ENCODE measurements around the gene ATOX1. TPM values are rescaled to one million over a fixed set of nuclear protein-coding genes. Genes with fewer than 3 reads are reported as not detected.

ATOX1 gene
- total and polyA plus RNA-seq, 2 donors from 2014 or later, result 83.2 to 611 TPM

DNA sequence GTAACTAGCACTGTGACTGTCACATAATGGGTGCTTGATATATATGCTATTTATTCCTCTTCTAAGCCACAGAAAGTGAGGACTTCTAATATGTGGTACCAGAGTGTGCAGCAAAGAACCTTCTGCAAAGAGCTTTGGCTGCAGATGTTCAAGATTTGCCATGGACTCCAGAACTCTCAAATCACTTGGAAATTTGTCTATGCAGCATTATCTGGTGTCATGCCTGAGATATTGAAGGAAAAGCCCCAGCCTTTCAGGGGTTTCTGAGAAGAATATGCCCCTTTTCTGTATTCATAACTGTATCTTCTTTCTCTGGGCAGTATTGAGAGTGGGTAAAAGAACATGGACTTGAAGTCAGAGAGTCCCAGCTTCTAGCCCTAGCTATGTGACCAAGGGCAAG, 8.5 kb upstream of the ATOX1 start:
- TF ChIP-seq, protein P1, sequence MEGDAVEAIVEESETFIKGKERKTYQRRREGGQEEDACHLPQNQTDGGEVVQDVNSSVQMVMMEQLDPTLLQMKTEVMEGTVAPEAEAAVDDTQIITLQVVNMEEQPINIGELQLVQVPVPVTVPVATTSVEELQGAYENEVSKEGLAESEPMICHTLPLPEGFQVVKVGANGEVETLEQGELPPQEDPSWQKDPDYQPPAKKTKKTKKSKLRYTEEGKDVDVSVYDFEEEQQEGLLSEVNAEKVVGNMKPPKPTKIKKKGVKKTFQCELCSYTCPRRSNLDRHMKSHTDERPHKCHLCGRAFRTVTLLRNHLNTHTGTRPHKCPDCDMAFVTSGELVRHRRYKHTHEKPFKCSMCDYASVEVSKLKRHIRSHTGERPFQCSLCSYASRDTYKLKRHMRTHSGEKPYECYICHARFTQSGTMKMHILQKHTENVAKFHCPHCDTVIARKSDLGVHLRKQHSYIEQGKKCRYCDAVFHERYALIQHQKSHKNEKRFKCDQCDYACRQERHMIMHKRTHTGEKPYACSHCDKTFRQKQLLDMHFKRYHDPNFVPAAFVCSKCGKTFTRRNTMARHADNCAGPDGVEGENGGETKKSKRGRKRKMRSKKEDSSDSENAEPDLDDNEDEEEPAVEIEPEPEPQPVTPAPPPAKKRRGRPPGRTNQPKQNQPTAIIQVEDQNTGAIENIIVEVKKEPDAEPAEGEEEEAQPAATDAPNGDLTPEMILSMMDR (IDR thresholded peaks at IDR 0.05; ENCODE audit: borderline replicate concordance, extremely low read depth, insufficient read depth), result no peak
- no peaks in the 10 kb centered on the region for H3K27me3 ChIP-seq (ENCODE audit: control insufficient read depth, insufficient read depth, low read length)
- no peak overlapping the region for H3K4me3 ChIP-seq (ENCODE audit: low read length in 3 of 3)
- FAIRE-seq, result no peak
- H3K4me1 ChIP-seq (ENCODE audit: control insufficient read depth in 2 of 3, insufficient read depth in 2 of 3, low read depth in 1 of 3, low read length in 3 of 3), result no peaks in the 10 kb centered on the region
- no peaks in the 10 kb centered on the region for H3K9me3 ChIP-seq (ENCODE audit: control insufficient read depth in 2 of 3, insufficient read depth in 1 of 3, low read length in 3 of 3)
- no peak overlapping the region for H3K9ac ChIP-seq (ENCODE audit: low read length in 3 of 3)
- H3K36me3 ChIP-seq (ENCODE audit: control insufficient read depth in 2 of 3, insufficient read depth in 3 of 3, low read length in 3 of 3), result no peaks in the 10 kb centered on the region
- intact Hi-C loops (cut with DNase I), result no loop called here
- H3K27ac ChIP-seq (ENCODE audit: low read depth in 2 of 2, low read length in 2 of 2), result no peak overlapping the region
- no peak for DNase-seq

DNA sequence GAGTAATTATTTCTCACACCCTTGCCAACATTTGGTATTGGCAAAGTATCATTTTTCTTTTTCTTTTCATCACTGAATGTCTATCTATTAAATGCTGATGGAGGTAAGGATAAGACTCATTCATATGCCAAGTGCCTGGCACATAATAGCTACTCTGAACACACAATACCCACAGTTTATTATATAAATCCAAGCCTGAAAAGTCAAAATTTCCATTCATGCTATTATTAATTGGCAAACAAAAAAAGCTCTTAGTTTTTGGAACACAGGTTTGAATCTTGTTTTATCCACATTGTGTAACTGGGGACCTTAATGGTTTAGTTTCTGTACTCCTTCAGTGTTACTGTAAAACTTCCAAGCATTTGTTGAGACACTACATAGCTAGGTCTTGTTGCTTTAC, 6.4 kb upstream of the ATOX1 start:
- no peaks in the 10 kb centered on the region for H3K4me1 ChIP-seq (ENCODE audit: control insufficient read depth in 2 of 3, insufficient read depth in 2 of 3, low read depth in 1 of 3, low read length in 3 of 3)
- intact Hi-C loops (cut with DNase I), result no loop called here

DNA sequence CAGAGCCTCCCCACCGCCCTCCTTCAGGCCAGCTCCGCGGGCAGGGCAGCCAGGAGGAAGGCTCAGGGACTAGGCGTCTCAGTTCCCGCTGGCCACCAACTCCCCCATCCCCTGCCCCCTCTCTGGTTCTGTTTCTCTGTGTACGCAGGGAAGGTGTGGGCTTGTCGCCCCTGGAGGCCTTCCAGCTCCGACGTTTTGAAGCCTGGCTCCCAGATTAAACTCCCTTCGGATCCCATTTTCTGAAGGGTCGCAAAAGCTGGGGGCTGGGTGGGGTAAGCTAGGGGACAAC, 346 bp downstream of the ATOX1 start:
- DNase-seq (no peak), FAIRE-seq (no peak)
- Histone ChIP-seq H3K27me3 (ENCODE audit: control insufficient read depth, insufficient read depth, low read length) (no peaks in the 10 kb centered on the region), H3K36me3 (ENCODE audit: control insufficient read depth in 2 of 3, insufficient read depth in 3 of 3, low read length in 3 of 3) (peaks cover 0 to under 1% (median 0%) of the 10 kb centered on the region in 3 donors), H3K4me1 (ENCODE audit: control insufficient read depth in 2 of 3, insufficient read depth in 2 of 3, low read depth in 1 of 3, low read length in 3 of 3) (peaks cover 0 to 23% (median 17%) of the 10 kb centered on the region in 3 donors), H3K27ac (ENCODE audit: low read depth in 2 of 2, low read length in 2 of 2) (peak overlapping the region; percentile 54 to 79), H3K9ac (ENCODE audit: low read length in 3 of 3) (peak overlapping the region; percentile 30 to 90 (median 66)), H3K4me3 (ENCODE audit: low read length in 3 of 3) (peak overlapping the region; percentile 67 to 91 (median 74)), H3K9me3 (ENCODE audit: control insufficient read depth in 2 of 3, insufficient read depth in 1 of 3, low read length in 3 of 3) (no peaks in the 10 kb centered on the region)
- intact Hi-C loops (cut with DNase I), result no loop called here
- TF ChIP-seq, protein P1 (IDR thresholded peaks at IDR 0.05; ENCODE audit: borderline replicate concordance, extremely low read depth, insufficient read depth), result no peak

More for the DNA sequence above, 6.4 kb upstream of the ATOX1 start:
- DNase-seq (no peak), FAIRE-seq (no peak)
- no peaks in the 10 kb centered on the region for H3K27me3 ChIP-seq (ENCODE audit: control insufficient read depth, insufficient read depth, low read length)
- no peak overlapping the region for H3K4me3 ChIP-seq (ENCODE audit: low read length in 3 of 3)
- H3K36me3 ChIP-seq (ENCODE audit: control insufficient read depth in 2 of 3, insufficient read depth in 3 of 3, low read length in 3 of 3), result no peaks in the 10 kb centered on the region
- TF ChIP-seq, protein P1 (IDR thresholded peaks at IDR 0.05; ENCODE audit: borderline replicate concordance, extremely low read depth, insufficient read depth), result no peak
- no peak overlapping the region for H3K9ac ChIP-seq (ENCODE audit: low read length in 3 of 3)
- no peak overlapping the region for H3K27ac ChIP-seq (ENCODE audit: low read depth in 2 of 2, low read length in 2 of 2)
- H3K9me3 ChIP-seq (ENCODE audit: control insufficient read depth in 2 of 3, insufficient read depth in 1 of 3, low read length in 3 of 3), result no peaks in the 10 kb centered on the region

All from kidney (tissue), 14 donors.